Retinal pigment epithelial cell (primary cell): ENCODE data around the gene ULK2.
A peak's percentile ranks its signal among the peaks of the same experiment; 100 is the strongest.

Experiments used
- DNase-seq: peaks from one replicate; pipeline ENCODE4 v3.0.0-alpha.2; 2010; ENCODE audit warnings: low read depth
- H3K4me3 ChIP-seq: 2 replicates; pipeline ENCODE4 v1.5.1; 2011; ENCODE audit warnings: mild to moderate bottlenecking, low read length, control low read depth, moderate library complexity
- TF ChIP-seq, protein P1 (sequence below): conservative IDR thresholded peaks from 2 replicates; pipeline ENCODE4 v1.5.1; 2011; ENCODE audit warnings: low read depth, low read length, control low read depth, inconsistent platforms

ULK2 gene

DNA sequence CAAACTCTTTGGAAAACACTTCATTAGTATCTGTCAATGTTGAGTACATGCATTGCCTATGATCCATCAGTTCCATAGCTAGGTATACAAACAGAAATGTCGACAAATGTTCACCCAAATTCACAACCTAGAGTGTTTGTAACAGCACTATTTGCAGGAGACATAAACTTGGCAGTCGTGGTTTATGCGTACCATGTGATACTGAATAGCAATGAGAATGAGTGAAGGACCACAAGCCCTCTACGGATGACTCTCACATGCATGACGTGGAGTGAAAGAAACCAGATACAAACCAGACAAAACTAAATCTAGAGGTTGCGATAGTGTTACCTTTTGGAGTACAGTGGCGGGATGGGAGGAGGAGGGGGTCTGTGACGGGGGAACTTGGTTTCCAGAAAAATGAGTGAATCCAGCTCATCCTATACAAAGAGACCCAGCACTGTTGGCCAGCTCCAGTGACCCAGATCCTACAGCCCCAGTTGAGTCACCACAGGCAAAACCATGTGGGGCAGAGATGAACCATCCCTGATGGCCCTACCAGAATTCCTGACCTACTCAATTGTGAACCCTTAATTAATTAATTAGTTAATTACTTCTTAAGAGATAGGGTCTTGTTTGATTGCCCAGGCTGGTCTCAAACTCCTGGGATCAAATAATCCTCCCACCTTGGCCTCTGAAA, 15.9 kb upstream of the ULK2 start:
- H3K4me3 ChIP-seq, result no peak overlapping the region
- TF ChIP-seq, protein P1, sequence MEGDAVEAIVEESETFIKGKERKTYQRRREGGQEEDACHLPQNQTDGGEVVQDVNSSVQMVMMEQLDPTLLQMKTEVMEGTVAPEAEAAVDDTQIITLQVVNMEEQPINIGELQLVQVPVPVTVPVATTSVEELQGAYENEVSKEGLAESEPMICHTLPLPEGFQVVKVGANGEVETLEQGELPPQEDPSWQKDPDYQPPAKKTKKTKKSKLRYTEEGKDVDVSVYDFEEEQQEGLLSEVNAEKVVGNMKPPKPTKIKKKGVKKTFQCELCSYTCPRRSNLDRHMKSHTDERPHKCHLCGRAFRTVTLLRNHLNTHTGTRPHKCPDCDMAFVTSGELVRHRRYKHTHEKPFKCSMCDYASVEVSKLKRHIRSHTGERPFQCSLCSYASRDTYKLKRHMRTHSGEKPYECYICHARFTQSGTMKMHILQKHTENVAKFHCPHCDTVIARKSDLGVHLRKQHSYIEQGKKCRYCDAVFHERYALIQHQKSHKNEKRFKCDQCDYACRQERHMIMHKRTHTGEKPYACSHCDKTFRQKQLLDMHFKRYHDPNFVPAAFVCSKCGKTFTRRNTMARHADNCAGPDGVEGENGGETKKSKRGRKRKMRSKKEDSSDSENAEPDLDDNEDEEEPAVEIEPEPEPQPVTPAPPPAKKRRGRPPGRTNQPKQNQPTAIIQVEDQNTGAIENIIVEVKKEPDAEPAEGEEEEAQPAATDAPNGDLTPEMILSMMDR, result no peak
- no peak for DNase-seq

DNA sequence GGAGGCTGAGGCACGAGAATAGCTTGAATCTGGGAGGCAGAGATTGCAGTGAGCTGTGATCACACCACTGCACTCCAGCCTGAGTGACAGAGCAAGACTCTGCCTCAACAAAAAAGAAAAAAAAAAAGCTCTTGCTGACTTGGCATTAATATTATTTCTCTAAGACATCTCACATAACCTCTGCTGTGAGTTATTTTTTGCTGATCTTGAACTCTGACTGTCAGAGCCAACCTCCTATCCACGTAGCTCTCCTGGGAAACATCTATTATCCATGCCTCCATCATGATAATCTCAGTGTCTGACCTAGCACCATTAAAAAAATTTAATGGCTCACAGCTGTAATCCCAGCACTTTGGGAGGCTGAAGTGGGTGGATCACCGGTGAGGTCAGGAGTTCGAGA, 12.7 kb upstream of the ULK2 start:
- H3K4me3 ChIP-seq, result no peak overlapping the region
- DNase-seq, result no peak
- TF ChIP-seq, protein P1, result no peak

DNA sequence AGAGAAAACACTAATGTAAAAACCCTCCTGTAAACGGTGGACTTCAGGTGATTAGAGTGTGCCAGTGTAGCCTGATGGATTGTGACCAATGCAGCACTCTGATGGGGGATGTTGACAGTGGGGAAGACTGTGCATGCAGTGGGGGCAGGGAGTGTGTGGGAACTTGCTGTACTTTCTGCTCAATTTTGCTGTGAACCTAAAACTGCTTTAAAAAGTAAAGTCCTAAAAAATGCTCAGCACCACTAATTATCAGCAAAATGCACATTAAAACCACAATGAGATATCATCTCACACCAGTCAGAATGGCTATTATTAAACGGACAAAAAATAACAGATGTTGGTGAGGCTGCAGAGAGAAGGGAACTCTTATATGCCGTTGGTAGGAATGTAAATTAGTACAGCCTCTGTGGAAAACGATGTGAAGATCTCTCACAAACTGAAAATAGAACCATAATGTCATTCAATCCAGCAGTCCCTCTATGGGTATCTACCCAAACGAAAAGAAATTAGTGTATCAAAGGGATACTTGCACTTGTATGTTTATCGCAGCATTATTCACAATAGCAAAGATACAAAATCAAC, 9.7 kb upstream of the ULK2 start:
- TF ChIP-seq, protein P1, result no peak
- no peak for DNase-seq
- H3K4me3 ChIP-seq, result no peak overlapping the region

DNA sequence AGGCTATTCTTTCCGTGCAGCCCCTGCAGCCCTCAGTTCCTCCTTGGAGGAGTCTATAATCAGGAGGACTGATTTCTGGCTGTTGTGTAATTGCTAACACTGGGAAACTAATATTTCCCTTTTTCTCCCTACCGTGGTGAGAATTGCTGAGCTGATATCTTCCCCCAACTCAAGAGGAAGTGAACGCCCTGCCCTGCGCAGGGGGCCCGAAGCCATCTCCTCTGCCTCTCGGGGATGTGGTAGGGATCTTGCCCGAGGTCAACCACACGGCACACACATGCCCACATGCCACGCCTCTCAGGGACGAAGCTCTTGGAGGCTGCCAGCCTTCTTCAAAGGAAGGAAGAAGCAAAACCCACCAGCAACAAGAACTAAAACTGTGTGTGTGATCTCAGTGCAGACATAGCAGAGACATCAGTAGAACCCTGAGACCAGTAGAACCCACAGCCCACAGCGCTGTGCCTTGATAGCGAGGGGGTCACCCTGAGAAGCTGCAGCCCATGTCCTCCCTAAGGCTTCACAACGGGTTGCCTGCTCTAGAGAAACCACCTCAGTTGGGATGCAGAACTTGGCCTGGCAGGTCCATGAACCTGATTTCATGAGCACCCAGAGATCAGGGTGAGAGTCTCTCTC, 8.9 kb upstream of the ULK2 start:
- TF ChIP-seq, protein P1, result no peak
- no peak for DNase-seq
- H3K4me3 ChIP-seq, result no peak overlapping the region

DNA sequence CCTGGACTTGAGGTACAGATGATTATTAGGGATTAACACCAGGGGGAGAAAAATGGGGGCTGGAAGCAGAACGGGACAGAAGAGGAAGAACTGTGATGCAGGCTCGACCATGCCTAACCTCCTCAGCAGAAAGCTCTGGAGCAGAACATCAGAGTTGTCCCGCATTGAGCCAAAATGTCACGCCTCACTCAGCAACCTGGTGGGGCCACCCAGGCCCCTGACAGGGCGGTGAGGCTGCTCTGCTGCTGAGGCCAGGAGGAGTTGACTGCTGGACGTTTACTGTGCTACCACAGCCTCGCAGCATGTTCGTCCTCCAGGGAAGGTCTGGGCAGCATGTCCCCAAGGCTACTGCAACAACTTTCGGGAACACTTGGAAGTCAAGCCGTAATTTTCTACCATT, 6.5 kb upstream of the ULK2 start:
- no peak overlapping the region for H3K4me3 ChIP-seq
- TF ChIP-seq, protein P1, result no peak
- DNase-seq, result no peak

DNA sequence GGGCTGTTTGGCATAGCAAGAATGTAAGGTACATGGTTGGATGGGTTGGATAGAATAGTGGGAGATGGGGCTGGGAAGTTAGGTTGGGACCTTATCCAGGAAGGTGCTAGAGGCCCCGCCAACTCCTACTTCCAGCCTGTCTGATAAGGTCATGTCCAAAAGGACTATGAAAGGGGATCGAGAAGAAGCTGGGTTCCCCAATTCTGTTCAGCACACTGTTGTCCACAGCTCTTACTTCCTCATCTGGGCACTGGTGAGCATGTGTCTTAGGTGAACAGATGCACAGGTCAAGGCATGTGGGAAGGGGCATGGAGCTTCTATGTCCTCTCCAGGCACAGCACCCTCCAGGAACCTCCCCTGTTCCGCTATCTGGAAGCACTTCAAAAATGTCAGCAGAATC, 5.6 kb upstream of the ULK2 start:
- TF ChIP-seq, protein P1, result no peak
- no peak overlapping the region for H3K4me3 ChIP-seq
- no peak for DNase-seq

DNA sequence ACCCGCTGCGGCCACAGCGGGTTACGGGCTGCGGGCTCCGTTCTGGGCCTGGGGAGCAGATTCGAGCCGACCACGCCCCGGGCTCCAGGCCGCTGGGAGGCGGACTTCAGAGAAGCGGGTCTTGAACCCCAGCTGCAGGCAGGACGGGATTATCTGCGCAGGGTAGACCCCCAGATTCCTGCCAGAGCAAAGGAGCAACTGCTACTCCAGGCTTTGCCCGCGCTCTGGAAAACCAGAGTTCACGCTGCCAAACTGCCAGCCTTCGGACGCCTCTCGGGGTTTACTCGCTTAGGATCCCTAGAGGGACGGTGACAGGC, 301 bp upstream of the ULK2 start:
- TF ChIP-seq, protein P1, result no peak
- DNase-seq, result no peak

More for the DNA sequence above, 301 bp upstream of the ULK2 start:
- H3K4me3 ChIP-seq, result peak overlapping the region; percentile 41
